Fibroblast of upper back skin (primary cell): ENCODE measurements around the gene PITPNC1.
"Not testable (repeated sequence)": the region's sequence is repeated elsewhere in the genome, so short reads cannot be mapped to it uniquely, and the experiment has no call there.

Experiments used
- DNase-seq: peaks from one replicate; pipeline ENCODE4 v3.0.0-alpha.2; 2013

PITPNC1 gene

DNA sequence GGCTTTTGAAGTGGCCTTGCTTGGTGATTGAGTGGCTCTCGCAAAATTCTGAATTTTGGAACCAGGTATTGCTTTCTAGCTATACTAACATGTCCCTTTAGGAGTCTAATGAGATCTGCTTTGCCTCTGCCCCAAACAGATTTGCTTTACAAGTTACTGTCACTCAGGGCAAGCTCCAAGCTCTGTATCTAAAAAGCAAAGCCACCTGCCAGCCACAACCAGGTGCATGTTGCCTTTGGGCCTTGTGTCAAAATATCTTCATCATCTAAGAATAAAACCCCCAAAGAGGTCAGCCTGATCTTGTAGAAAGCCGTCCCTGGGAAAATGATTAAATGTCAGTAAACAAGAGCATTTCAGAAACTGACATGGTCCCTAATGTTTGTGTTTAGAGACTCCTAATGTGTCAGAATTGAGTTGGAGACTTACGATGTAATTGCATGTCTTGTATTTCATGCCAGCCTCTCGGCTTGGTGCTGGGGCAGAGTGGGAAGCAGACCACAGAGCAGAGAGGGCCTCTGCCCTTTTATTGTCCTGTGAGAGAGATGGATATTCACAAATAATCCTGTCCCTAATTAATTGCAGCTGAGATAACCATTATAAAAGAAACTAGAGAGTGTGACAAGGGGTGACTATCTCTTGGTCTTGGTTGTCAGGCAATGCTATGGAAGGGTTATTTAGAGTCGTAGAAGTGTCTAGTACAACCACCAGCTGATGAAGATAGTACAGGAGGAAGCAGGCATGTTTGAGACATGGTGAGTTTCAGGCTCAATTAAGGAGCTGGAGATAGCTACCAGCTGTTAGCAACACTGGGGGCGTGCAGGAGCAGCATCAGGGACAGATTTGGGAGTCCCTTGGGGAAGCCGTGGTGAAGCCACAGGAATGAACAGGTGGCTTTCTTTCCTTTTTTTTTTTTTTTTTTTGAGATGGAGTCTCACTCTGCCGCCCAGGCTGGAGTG lies 90.7 kb downstream of the PITPNC1 start:
- DNase-seq, result peak; percentile 32

DNA sequence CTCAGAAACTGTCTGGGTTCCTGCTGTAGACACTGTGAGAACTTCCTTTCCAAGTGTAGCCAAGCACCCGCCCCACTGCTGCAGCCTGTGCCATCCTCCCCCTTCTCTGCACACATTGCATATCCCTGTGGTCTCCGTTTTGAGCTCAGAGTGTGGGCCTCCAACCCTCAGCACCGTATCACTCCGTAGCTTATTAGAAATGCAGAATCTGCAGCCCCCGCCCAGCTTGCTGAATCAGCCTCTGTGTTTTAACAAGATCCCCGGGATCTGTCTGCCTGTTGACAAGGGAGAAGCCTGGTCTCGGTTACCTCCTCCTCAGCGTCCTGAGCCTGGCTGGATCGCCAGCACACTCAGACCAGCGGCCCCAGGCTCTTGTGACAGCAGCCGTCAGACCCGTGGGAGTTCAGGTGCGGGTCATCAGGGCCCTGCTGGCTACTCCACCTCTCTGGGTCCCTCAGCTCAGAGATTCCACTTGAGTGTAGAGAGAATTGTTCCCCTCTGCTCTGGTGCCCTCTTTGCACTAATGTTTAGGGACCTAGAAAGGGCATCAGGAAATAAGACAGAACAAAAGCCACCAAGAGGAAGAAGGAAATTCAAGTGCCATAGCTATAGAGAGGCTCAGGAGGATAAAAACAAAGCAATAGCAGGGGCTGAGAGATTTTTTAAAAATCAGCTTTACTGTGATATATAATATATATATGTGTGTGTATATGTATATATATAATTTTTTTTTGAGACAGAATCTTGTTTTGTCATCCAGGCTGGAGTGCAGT lies 92.3 kb downstream of the PITPNC1 start:
- DNase-seq, result peak; percentile 36

DNA sequence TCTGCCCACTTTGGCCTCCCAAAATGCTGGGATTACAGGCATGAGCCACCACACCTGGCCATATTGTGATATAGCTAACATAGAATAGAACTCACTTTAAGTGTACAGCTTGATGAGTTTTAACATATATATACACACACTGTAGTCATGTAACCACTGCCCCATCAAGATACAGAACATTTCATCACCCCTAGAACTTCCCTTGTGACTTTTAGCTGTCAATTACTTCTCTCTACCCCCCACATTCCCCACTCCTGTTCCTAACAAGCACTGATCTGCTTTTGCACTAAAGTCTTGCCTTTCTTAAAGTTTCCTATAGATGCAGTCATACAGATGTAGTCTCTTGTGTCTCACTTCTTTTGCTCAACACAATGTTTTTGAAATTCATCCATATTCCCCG lies 93.1 kb downstream of the PITPNC1 start:
- no peak for DNase-seq

DNA sequence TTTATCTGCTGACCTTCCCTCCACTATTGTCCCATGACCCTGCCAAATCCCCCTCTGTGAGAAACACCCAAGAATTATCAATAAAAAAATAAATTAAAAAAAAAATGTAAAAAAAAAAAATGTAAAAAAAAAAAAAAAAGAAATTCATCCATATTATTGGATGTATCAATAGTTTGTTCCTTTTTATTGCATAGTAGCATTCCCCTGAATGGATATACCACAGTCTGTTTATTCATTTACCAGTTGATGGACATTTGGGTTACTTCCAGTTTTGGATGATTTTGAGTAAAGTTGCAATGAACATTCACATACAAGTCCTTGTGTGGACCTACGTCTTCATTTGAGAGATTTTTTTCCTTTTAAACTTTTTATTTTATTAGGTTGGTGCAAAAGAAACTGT lies 94.0 kb downstream of the PITPNC1 start:
- no peak for DNase-seq

DNA sequence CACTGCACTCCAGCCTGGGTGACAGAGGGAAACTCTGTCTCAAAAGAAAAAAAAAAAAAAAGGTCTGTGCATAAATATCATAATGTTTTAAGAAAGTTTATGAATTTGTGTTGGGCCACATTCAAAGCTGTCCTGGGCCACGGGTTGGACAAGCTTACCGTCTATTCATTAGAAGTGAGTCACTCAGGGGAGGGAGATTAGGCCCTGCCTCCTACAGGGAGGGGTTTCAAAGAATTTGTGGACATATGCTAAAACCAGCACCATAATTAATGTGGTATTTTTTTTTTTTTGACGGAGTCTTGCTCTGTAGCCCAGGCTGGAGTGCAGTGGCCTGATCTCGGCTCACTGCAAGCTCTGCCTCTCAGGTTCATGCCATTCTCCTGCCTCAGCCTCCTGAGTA lies 95.5 kb downstream of the PITPNC1 start:
- DNase-seq, result peak; percentile 37

DNA sequence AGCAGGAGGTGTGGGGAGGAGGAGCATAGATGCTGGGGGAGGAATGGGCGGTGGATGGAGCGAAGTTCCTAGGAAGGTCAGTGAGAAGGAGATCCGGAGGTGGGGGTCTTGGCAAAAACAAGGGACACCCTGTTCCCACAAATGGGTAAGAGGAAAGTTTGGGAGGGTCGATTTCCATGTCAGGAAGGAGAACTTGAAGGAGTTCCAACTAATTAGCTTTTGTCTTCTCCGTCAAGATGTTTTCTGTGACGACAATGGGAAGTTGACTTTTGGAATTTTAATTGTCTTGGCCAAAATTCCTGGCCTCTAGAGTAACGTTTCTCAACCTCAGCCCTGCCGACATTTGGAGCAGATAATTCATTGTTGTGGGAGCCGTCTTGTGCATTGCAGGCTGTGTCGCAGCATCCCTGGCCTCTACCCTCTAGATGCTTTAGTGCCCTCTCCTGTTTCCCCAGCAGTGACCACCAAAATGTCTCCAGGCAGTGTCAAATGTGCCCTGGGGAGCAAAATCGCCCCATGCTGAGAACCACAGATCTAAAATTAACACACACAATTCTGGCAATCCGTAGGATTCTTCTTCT lies 97.1 kb downstream of the PITPNC1 start:
- peak; percentile 83 for DNase-seq

DNA sequence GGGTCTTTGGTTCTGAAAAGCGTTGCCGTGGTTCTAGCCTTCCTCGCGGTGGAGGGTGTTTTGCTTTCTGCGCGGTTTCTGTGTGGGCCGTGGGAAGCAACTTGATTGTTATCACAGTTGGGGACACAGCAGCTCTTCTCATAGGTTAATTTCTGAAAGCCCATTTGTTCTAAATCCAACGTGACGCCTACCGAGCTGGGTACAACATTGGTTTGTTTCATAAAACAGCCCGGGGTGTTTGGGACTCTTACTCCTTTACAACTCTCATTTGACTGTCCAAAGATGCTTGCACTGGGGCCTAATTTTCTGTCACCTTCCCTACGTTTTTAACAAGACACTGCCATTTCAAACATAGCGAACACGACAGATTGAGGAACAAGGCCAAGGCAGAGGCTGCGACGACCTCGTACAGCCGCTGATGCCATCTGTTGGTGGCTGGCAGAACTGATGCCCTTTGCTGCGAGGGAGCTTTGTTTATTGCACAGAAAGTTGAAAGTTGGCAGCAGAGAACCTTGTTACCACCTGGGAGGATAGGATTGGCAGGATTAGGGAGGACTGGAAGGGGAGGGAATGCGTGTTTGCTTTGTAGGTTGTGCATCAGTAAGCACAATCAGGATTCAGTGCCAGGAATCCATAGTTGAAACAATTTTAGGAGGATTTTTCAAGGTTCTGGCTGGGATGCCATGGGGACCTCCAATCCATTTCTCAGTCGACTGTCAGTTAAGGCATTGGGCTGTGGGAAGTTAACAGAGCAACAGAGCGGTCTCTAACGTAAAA lies 98.3 kb downstream of the PITPNC1 start:
- DNase-seq, result peak; percentile 61

DNA sequence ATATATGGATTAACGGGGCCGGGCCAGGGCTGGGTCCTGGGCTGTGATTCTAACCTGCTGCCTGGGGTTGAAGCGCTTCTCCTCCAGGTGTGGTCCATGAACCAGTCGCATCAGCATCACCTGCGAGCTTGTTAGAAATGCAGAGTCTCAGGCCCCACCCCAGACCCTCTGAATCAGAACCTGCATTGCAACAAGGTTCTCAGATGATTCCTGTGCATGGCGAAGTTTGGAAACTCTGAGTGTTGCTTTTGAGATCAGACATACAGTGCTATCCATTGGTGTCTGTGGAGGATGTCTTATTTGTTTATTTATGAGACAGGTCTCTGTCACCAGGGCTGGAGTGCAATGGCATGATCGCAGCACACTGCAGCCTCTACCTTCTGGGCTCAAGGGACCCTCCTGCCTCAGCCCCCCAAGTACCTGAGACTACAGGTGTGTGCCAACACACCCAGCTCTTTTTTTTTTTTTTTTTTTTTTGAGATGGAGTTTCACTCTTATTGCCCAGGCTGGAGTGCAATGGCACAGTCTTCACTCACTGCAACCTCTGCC lies 99.8 kb downstream of the PITPNC1 start:
- DNase-seq, result no peak

DNA sequence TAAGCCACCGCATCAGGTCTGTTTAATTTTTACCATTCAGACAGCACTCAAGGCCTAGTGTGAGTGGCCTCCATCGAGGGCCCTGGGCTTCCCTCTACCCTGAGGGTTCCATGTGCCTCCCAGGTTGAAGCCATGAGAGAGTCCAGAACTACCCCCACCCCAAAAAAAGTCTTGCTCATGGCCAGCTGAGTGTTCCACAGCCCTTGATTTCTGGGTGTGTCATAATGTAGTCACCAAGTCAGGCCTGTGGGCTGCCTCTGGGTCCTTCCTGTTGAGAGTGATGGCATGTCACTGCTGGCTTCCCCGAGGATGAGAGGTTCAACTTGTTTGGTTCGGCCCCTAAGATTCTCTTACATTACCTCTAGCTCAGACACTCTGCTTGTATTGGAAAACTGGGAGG lies 100.6 kb downstream of the PITPNC1 start:
- peak; percentile 28 for DNase-seq

DNA sequence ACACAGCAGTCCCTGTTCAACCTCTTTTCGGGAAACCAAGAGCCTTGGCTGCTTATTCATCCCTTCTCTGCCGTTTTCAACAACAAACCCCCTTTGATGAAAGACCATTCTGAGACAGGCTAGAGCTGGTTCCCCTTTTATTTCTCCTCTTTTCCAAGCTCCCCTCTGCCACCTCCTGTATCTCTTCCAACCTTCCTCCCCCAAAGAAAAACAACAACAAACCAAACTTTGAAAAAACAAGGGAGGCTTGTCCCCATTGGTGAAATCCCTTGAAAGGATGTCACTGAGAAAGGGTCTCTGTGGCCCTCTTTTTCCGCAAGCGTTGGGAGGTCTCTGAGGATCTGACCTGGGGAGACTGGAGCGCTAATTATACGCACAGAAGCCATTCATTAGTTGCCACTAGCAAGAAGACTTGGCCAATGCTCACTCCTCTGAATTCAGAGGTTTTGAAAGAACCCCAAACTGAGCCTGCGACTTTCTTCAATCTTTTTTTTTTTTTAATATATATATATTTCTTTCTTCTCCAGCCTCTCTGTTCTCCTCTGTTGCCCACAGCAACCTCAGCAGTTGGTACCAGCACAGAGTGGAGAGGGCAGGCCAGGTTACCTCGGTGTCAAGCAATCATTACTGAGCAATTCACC lies 101.4 kb downstream of the PITPNC1 start:
- no peak for DNase-seq

DNA sequence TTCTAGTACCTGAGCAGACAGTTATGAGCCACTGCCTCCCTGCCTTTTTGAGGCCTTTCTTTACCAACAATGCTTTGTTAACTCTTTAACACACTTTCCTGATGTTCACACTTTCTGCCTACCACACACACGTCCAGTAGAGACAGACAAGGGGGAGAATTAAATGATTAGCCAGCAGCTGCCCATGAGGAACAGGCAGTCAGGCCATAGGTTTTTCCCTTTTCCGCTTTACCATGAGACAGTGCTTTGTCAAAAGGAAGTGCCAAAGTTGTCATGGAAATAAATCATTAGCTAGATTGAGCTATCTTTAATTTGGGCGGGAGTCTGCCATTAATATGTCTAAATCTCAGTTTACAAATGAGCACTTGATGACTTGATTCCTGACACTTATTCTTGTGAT lies 102.1 kb downstream of the PITPNC1 start:
- DNase-seq, result no peak

DNA sequence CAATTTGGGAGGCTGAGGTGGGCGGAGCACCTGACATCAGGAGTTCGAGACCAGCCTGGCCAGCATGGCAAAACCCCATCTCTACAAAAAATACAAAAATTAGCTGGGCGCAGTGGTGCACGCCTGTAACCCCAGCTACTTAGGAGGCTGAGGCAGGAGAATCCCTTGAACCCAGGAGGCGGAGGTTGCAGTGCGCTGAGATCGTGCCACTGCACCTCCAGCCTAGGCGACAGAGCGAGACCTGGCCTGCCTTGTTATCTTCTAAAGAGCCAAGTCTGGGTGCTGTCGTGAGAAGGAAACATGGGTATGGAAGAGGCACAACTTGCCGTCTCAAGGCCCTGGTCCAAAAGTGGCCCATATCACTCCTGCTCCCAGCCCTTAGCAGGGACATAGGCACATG lies 103.9 kb downstream of the PITPNC1 start:
- DNase-seq, result not testable (repeated sequence)

DNA sequence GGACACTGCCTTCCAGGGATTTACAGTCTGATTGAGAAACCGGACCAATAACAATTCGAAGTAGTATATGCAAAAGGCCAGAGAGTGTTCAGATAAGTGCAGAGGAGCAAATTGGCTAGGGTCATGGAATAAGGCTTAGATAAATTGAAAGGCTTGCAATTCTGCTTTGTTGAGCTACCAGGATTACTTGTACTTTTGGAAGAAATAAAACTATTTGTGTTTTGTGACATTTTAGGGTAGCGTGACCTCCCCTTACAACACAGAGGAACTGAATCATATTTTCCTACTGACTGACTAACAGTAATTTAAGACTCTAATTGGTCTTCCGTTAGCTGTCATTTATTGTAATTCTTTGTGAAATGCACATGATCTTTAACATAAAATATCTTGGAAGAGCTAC lies 104.7 kb downstream of the PITPNC1 start:
- no peak for DNase-seq

DNA sequence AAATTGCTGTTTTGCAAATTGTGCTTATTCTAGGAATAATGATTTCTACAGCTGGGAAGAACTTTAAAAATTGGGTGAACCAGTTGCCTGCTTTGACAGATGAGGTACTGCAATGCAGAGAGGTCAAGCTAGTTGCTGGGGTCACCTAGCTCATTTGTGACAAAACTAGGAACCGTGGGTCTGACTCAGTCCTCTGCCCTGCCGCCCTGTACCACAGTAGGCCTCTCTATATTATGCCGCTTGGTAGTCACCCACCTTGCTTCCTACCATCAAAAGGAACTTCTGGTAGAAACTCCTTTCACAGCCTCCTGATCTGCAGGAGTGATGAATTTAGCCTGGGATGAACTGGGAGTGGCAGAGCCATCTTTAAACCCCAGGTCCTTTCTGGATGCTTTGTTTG lies 105.7 kb downstream of the PITPNC1 start:
- DNase-seq, result no peak

DNA sequence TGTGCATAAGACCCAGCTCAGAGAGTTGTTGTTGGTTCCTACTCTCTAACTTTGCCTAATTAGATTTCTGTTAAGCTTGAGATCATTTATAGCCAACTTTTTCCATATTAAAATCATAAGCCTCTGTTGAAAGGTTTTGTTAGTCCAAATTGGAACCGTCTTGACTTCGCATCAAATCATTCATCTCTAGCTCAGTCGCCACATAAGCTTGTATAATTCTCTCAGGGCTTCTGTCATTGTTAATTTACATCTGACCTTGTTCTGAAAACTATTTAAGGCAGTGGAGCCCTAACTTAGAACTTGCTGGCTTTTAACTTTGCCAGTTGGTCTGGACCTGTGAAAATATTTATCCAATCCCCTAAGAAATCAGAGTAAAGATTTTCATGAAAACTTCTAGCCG lies 107.2 kb downstream of the PITPNC1 start:
- DNase-seq, result no peak

DNA sequence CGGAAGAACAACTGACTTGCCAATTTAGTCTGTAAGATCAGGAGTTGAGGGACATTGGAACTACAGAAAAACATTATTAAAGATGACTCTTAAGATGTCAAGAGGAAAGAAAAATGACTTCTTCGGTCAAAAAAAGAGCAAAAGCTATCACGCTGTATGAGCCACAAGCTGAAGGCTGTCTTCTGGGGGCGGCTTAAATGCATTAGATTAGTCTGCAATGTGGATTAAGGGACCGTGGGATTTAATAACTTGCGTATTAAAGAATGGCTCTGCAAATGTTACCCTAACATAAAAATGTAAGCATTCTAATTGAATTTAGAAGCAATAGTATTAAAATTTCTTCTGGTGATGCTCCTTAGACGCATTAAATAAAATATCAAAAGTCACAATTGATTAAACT lies 108.6 kb downstream of the PITPNC1 start:
- DNase-seq, result no peak

DNA sequence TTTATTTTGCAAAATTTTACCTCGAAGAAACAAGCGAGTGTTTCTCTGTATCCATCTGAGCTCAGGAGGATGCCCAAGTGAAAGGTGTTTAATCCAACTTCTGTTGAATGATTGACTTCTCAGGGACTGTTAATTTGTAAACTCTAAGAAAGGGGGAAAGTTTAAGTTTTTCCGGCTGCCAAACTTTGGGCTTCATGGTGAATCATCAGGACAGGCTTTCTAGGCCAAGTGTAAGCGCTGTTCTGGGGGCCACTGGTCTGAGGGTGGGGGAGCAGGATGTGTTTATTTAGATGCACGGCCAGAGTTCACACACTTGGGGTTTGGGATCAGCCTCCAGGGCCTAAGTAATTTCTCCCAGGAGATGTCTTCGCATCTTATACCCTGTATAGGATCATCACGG lies 110.4 kb downstream of the PITPNC1 start:
- DNase-seq, result no peak

DNA sequence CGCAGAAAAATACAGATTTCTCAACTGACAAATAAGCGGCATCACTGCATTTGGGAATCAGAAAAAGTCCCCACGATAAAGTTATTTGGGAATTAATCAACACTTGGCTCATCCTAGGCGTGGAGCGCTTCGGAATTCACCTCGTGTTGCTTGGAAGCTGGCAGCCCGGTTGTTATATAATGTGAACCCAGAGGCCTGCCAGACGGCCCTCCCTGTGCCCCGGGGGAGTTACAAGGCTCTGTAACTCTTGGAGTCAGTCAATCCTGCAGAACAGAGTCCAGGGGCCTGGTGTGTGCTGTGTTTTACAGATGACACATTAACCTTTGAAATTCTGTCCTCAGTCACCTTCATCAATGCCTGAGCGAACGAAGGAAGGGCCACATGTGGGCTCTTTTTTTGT lies 111.1 kb downstream of the PITPNC1 start:
- no peak for DNase-seq

DNA sequence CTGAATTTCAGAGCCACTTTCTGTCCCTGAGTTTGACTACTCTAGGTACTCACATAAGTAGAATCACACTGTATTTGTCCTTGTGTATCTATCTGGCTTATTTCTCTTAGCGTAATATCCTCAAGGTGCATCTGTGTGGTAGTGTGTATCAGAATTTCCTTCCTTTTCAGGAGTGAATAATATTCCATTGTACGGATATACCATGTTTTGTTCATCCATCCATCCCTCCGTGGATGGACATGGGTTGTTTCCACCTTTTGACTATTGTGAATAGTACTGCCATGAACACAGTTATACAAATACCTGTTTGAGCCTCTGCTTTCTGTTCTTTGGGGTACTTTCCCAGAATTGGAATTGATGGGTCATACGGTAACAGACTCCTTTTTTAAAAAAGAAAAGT lies 111.7 kb downstream of the PITPNC1 start:
- no peak for DNase-seq

DNA sequence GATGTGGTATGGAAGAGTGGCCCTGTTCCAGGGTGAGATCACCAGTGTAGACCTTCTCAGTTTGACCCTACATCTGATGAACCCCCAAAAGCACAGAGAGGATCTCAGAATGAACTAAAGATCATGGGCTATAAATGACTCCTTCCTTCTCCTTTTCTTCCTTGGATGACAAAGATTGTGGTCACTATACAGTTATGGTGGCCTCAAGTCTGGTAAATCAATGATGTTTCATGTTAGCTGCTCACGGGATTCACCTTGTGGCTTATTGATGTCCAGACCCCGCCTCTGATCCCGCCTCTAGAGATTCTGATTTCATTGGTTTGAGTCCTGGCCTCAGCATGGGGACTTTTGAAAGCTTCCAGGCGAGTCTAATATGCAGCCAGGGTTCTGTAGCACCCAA lies 112.2 kb downstream of the PITPNC1 start:
- no peak for DNase-seq

DNA sequence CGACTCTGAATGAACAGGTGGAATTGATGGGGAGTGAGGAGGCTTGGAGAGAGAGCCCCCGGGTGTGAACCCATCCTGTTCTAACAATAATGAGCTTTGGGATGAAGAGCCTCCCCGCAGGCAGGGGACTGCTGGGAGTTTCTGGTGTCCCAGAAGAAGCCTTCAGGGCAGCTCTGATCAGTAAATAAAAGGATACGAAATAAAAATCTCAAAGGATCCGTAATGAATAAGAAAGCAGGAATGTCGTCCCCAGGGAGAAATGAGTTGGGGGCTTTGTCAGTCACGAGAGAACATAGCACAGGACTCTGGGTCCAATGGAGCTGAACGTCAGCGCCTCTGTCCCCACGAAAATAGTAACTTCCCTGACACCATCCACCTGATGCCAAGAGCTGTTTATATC lies 113.4 kb downstream of the PITPNC1 start:
- DNase-seq, result no peak
